WTC11 (cell line): Measurements from ENCODE around the gene AGBL4. TPM values are rescaled to one million over a fixed set of nuclear protein-coding genes. Genes with fewer than 3 reads are reported as not detected.

Experiments
- ATAC-seq: fragments of 200-7000 bp; cut with Tn5 transposase; 2 replicates; pipeline ENCODE4 v1.10.0; 2021; ENCODE audit warnings: mild to moderate bottlenecking, moderate library complexity
- CTCF ChIA-PET: fragments of 300-600 bp; sonication (Branson Sonifier 250); formaldehyde crosslinking; loops from one replicate; lab custom pipeline; 2021; ENCODE audit warnings: antibody characterized with exemption; lab: Charles Lee
- POLR2A ChIA-PET: fragments of 350-600 bp; sonication (Branson Sonifier 250); formaldehyde crosslinking; loops from one replicate; lab custom pipeline; 2021; ENCODE audit warnings: antibody characterized with exemption; lab: Charles Lee
- DNase-seq: peaks from one replicate; pipeline ENCODE4 v3.0.0; 2021; ENCODE audit warnings: low spot score
- H3K27ac Mint-ChIP-seq: 2 replicates; pipeline ENCODE4 v1.8.0; 2021; ENCODE audit warnings: mixed read lengths
- H3K27me3 Mint-ChIP-seq: 2 replicates; pipeline ENCODE4 v1.8.0; 2021; ENCODE audit warnings: low read depth, mild to moderate bottlenecking, moderate library complexity, mixed read lengths
- H3K36me3 Mint-ChIP-seq: 2 replicates; pipeline ENCODE4 v1.8.0; 2021; ENCODE audit warnings: mixed read lengths
- H3K4me1 Mint-ChIP-seq: 2 replicates; pipeline ENCODE4 v1.8.0; 2022; ENCODE audit warnings: mixed read lengths
- H3K4me3 Mint-ChIP-seq: 2 replicates; pipeline ENCODE4 v1.8.0; 2021; ENCODE audit warnings: mild to moderate bottlenecking, moderate library complexity, mixed read lengths
- H3K9me3 Mint-ChIP-seq: 2 replicates; pipeline ENCODE4 v1.8.0; 2021; ENCODE audit warnings: mixed read lengths
- ATF1 ChIP-seq: sonication (generic); formaldehyde crosslinking; IDR thresholded peaks from 2 replicates; pipeline ENCODE4 v1.8.1; 2023; ENCODE audit warnings: mild to moderate bottlenecking, moderate library complexity, missing genetic modification reagents
- GRHL2 ChIP-seq: fragments of 250-450 bp; sonication (Bioruptor Pico); IDR thresholded peaks from 2 replicates; pipeline ENCODE4 v1.8.0; 2022; ENCODE audit warnings: mild to moderate bottlenecking, moderate library complexity; ENCODE audit not compliant: insufficient replicate concordance, severe bottlenecking
- HMGA2 ChIP-seq: fragments of 250-450 bp; sonication (Bioruptor Pico); IDR thresholded peaks from 2 replicates; pipeline ENCODE4 v1.4.0; 2021; ENCODE audit warnings: mild to moderate bottlenecking, moderate library complexity
- IRF2 ChIP-seq: sonication (generic); formaldehyde crosslinking; IDR thresholded peaks from 2 replicates; pipeline ENCODE4 v1.8.0; 2022; ENCODE audit warnings: low read depth, missing genetic modification reagents, borderline replicate concordance
- MXD4 ChIP-seq: fragments of 250-450 bp; sonication (Bioruptor Pico); IDR thresholded peaks from 2 replicates; pipeline ENCODE4 v1.8.0; 2021; ENCODE audit warnings: mild to moderate bottlenecking, moderate library complexity, borderline replicate concordance
- TCF7 ChIP-seq: sonication (generic); formaldehyde crosslinking; IDR thresholded peaks from 2 replicates; pipeline ENCODE4 v1.8.0; 2022; ENCODE audit warnings: mild to moderate bottlenecking, low read depth, missing genetic modification reagents, moderate library complexity
- ZBTB21 ChIP-seq: sonication (generic); formaldehyde crosslinking; IDR thresholded peaks from 2 replicates; pipeline ENCODE4 v1.8.1; 2023; ENCODE audit warnings: mild to moderate bottlenecking, missing genetic modification reagents, borderline replicate concordance
- total RNA-seq: library from RNA; stranded (reverse); gene quantifications from 3 replicates; pipeline ENCODE4 v1.2.3, GENCODE V29; 2021
- TF ChIP-seq, protein P1 (sequence below): sonication (generic); formaldehyde crosslinking; IDR thresholded peaks from 2 replicates; pipeline ENCODE4 v1.8.1; 2022; ENCODE audit warnings: mild to moderate bottlenecking, missing genetic modification reagents, moderate library complexity, borderline replicate concordance
- TF ChIP-seq, protein P2 (sequence below): sonication (generic); formaldehyde crosslinking; IDR thresholded peaks from 2 replicates; pipeline ENCODE4 v1.8.0; 2022; ENCODE audit warnings: mild to moderate bottlenecking, missing genetic modification reagents
- TF ChIP-seq, protein P3 (sequence below): sonication (generic); formaldehyde crosslinking; IDR thresholded peaks from 2 replicates; pipeline ENCODE4 v1.8.0; 2023; ENCODE audit warnings: missing genetic modification reagents, mild to moderate bottlenecking, borderline replicate concordance
- TF ChIP-seq, protein P4 (sequence below): fragments of 250-450 bp; sonication (Bioruptor Pico); IDR thresholded peaks from 2 replicates; pipeline ENCODE4 v1.9.0; 2021; ENCODE audit warnings: moderate library complexity, mild to moderate bottlenecking, inconsistent platforms, borderline replicate concordance
- TF ChIP-seq, protein P5 (sequence below): fragments of 250-450 bp; sonication (Bioruptor Pico); IDR thresholded peaks from 2 replicates; pipeline ENCODE4 v1.9.0; 2021; ENCODE audit warnings: mild to moderate bottlenecking, borderline replicate concordance
- TF ChIP-seq, protein P6 (sequence below): sonication (generic); formaldehyde crosslinking; conservative IDR thresholded peaks from 2 replicates; pipeline ENCODE4 v1.8.1; 2022; ENCODE audit warnings: mild to moderate bottlenecking, missing genetic modification reagents
- TF ChIP-seq, protein P7 (sequence below): sonication (generic); formaldehyde crosslinking; IDR thresholded peaks from 2 replicates; pipeline ENCODE4 v1.8.1; 2023; ENCODE audit warnings: mild to moderate bottlenecking, moderate library complexity, missing genetic modification reagents

The AGBL4 gene
- total RNA-seq, 1 experiment from 2014 or later: 0.87 TPM

DNA sequence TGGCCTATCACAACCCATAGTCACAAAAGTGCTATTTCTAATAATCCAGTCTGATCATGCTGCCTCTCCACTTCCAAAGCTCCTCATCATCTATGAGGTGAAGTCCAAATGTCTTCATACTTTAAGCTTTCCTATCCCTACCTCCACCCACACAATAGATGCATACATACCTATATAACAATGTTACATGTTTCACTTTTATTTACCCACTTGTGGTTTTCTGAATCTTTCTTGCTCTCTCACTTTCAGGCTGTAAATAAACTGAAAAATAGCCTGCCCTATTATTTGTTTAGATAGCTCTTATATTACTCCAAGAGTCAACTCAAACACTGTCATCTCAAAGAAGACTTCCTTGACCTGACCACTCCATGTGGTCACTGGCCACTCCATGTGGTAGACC lies 840.3 kb downstream of the AGBL4 start (continued):
- TF ChIP-seq, protein P1, sequence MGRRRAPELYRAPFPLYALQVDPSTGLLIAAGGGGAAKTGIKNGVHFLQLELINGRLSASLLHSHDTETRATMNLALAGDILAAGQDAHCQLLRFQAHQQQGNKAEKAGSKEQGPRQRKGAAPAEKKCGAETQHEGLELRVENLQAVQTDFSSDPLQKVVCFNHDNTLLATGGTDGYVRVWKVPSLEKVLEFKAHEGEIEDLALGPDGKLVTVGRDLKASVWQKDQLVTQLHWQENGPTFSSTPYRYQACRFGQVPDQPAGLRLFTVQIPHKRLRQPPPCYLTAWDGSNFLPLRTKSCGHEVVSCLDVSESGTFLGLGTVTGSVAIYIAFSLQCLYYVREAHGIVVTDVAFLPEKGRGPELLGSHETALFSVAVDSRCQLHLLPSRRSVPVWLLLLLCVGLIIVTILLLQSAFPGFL: no peak
- no peak for TF ChIP-seq GRHL2 (CRISPR knock-in tag)
- TF ChIP-seq, protein P2, sequence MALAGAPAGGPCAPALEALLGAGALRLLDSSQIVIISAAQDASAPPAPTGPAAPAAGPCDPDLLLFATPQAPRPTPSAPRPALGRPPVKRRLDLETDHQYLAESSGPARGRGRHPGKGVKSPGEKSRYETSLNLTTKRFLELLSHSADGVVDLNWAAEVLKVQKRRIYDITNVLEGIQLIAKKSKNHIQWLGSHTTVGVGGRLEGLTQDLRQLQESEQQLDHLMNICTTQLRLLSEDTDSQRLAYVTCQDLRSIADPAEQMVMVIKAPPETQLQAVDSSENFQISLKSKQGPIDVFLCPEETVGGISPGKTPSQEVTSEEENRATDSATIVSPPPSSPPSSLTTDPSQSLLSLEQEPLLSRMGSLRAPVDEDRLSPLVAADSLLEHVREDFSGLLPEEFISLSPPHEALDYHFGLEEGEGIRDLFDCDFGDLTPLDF (CRISPR knock-in tag): no peak
- TF ChIP-seq, protein P3, sequence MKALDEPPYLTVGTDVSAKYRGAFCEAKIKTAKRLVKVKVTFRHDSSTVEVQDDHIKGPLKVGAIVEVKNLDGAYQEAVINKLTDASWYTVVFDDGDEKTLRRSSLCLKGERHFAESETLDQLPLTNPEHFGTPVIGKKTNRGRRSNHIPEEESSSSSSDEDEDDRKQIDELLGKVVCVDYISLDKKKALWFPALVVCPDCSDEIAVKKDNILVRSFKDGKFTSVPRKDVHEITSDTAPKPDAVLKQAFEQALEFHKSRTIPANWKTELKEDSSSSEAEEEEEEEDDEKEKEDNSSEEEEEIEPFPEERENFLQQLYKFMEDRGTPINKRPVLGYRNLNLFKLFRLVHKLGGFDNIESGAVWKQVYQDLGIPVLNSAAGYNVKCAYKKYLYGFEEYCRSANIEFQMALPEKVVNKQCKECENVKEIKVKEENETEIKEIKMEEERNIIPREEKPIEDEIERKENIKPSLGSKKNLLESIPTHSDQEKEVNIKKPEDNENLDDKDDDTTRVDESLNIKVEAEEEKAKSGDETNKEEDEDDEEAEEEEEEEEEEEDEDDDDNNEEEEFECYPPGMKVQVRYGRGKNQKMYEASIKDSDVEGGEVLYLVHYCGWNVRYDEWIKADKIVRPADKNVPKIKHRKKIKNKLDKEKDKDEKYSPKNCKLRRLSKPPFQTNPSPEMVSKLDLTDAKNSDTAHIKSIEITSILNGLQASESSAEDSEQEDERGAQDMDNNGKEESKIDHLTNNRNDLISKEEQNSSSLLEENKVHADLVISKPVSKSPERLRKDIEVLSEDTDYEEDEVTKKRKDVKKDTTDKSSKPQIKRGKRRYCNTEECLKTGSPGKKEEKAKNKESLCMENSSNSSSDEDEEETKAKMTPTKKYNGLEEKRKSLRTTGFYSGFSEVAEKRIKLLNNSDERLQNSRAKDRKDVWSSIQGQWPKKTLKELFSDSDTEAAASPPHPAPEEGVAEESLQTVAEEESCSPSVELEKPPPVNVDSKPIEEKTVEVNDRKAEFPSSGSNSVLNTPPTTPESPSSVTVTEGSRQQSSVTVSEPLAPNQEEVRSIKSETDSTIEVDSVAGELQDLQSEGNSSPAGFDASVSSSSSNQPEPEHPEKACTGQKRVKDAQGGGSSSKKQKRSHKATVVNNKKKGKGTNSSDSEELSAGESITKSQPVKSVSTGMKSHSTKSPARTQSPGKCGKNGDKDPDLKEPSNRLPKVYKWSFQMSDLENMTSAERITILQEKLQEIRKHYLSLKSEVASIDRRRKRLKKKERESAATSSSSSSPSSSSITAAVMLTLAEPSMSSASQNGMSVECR (CRISPR knock-in tag): no peak
- TF ChIP-seq, protein P4, sequence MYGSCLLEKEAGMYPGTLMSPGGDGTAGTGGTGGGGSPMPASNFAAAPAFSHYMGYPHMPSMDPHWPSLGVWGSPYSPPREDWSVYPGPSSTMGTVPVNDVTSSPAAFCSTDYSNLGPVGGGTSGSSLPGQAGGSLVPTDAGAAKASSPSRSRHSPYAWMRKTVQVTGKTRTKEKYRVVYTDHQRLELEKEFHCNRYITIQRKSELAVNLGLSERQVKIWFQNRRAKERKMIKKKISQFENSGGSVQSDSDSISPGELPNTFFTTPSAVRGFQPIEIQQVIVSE (CRISPR knock-in tag): no peak
- TF ChIP-seq, all 79 proteins: peak for 0

DNA sequence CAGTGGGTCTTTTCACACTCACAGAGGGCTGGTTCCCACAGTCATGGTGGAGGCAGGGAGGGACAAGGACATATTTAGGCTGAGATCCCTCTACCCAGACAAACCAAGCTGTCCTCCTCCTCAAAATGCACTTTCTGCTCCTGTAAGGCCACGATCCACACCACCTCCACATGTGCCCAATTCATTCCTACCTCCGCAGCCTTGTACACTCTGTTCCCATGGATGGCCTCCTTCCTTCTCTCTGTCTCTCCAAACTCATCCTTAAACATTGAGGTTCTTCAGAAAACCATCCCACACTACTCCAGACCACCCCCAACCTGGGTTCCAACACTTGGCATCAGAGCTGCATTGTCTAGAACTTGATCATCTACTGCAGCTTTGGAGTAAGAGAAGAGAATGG lies 842.7 kb downstream of the AGBL4 start:
- Mint-ChIP-seq H3K4me3 (no peak overlapping the region), H3K27ac (no peak overlapping the region), H3K27me3 (no peaks in the 10 kb centered on the region), H3K9me3 (peaks cover 17% of the 10 kb centered on the region), H3K36me3 (no peaks in the 10 kb centered on the region), H3K4me1 (no peaks in the 10 kb centered on the region)
- POLR2A ChIA-PET: no interaction called here
- CTCF ChIA-PET: no interaction called here
- DNase-seq: no peak
- no peak for ATAC-seq
- no peak for TF ChIP-seq MXD4 (CRISPR knock-in tag)
- TF ChIP-seq, protein P3 (CRISPR knock-in tag): no peak
- no peak for TF ChIP-seq ATF1 (CRISPR knock-in tag)
- TF ChIP-seq ZBTB21 (CRISPR knock-in tag): no peak
- no peak for TF ChIP-seq HMGA2 (CRISPR knock-in tag)
- TF ChIP-seq, protein P5, sequence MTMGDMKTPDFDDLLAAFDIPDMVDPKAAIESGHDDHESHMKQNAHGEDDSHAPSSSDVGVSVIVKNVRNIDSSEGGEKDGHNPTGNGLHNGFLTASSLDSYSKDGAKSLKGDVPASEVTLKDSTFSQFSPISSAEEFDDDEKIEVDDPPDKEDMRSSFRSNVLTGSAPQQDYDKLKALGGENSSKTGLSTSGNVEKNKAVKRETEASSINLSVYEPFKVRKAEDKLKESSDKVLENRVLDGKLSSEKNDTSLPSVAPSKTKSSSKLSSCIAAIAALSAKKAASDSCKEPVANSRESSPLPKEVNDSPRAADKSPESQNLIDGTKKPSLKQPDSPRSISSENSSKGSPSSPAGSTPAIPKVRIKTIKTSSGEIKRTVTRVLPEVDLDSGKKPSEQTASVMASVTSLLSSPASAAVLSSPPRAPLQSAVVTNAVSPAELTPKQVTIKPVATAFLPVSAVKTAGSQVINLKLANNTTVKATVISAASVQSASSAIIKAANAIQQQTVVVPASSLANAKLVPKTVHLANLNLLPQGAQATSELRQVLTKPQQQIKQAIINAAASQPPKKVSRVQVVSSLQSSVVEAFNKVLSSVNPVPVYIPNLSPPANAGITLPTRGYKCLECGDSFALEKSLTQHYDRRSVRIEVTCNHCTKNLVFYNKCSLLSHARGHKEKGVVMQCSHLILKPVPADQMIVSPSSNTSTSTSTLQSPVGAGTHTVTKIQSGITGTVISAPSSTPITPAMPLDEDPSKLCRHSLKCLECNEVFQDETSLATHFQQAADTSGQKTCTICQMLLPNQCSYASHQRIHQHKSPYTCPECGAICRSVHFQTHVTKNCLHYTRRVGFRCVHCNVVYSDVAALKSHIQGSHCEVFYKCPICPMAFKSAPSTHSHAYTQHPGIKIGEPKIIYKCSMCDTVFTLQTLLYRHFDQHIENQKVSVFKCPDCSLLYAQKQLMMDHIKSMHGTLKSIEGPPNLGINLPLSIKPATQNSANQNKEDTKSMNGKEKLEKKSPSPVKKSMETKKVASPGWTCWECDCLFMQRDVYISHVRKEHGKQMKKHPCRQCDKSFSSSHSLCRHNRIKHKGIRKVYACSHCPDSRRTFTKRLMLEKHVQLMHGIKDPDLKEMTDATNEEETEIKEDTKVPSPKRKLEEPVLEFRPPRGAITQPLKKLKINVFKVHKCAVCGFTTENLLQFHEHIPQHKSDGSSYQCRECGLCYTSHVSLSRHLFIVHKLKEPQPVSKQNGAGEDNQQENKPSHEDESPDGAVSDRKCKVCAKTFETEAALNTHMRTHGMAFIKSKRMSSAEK (CRISPR knock-in tag): no peak
- TF ChIP-seq, protein P6, sequence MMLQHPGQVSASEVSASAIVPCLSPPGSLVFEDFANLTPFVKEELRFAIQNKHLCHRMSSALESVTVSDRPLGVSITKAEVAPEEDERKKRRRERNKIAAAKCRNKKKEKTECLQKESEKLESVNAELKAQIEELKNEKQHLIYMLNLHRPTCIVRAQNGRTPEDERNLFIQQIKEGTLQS (CRISPR knock-in tag): no peak
- TF ChIP-seq TCF7 (CRISPR knock-in tag): no peak
- TF ChIP-seq IRF2 (CRISPR knock-in tag): no peak
- TF ChIP-seq, protein P7, sequence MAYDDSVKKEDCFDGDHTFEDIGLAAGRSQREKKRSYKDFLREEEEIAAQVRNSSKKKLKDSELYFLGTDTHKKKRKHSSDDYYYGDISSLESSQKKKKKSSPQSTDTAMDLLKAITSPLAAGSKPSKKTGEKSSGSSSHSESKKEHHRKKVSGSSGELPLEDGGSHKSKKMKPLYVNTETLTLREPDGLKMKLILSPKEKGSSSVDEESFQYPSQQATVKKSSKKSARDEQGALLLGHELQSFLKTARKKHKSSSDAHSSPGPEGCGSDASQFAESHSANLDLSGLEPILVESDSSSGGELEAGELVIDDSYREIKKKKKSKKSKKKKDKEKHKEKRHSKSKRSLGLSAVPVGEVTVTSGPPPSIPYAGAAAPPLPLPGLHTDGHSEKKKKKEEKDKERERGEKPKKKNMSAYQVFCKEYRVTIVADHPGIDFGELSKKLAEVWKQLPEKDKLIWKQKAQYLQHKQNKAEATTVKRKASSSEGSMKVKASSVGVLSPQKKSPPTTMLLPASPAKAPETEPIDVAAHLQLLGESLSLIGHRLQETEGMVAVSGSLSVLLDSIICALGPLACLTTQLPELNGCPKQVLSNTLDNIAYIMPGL (CRISPR knock-in tag): no peak
